ENCODE data around the gene TMPRSS6. TPM values are rescaled to one million over a fixed set of nuclear protein-coding genes. Genes with fewer than 3 reads are reported as not detected.

TMPRSS6 gene
- total and polyA plus RNA-seq, 2 donors (not counting 1 experiment from before 2014, with no cell fraction given): 0.03 TPM; not detected in 1

GRCh38 chr22:37032535-37033460 is 76.7 kb downstream of the TMPRSS6 start:
- Mint-ChIP-seq H3K9me3 (ENCODE audit: insufficient read depth) (no peaks in the 10 kb centered on the region), H3K27ac (no peak overlapping the region), H3K4me3 (no peak overlapping the region), H3K4me1 (no peaks in the 10 kb centered on the region), H3K27me3 (peaks cover 19% of the 10 kb centered on the region)
- no peaks in the 10 kb centered on the region for H3K36me3 ChIP-seq (replicated peaks in 1 of 2; ENCODE audit: control extremely low read depth in 1 of 2, control insufficient read depth in 1 of 2, extremely low read depth in 1 of 2, insufficient read depth in 2 of 2, low read length in 1 of 2)
- no peak overlapping the region for H3K4me3 ChIP-seq (ENCODE audit: control extremely low read depth in 1 of 5, extremely low read depth in 1 of 5, insufficient read depth in 1 of 5, low read depth in 2 of 5, low read length in 4 of 5)
- H3K27ac ChIP-seq (ENCODE audit: low read length in 2 of 2): no peak overlapping the region
- no peak overlapping the region for H3K4me2 ChIP-seq (replicated peaks; ENCODE audit: low read depth, low read length, poor library complexity, severe bottlenecking)
- no peak for TF ChIP-seq EZH2 (IDR thresholded peaks at IDR 0.05; ENCODE audit: borderline replicate concordance, insufficient read depth, low read depth, low read length, poor library complexity, severe bottlenecking)
- no peak for TF ChIP-seq CTCF (IDR thresholded peaks at IDR 0.05)
- H3K4me1 ChIP-seq (ENCODE audit: control insufficient read depth in 2 of 2, insufficient read depth in 2 of 2, low read length in 2 of 2): no peaks in the 10 kb centered on the region
- ATAC-seq (ENCODE audit: low read depth) (no peak), DNase-seq (no peak)
- 90% methylated on average over 17 of the region's 18 CpGs for WGBS (ENCODE audit: insufficient coverage)
- no peaks in the 10 kb centered on the region for H3K79me2 ChIP-seq (ENCODE audit: control insufficient read depth, insufficient read depth, low read length)
- ChIA-PET POLR2A (interaction anchor here (0.6 kb wide), 1 partner anchor 16 kb away, joined by 10 read pairs; no protein-coding TSS in a partner anchor), CTCF (interaction anchor here (1.6 kb wide), 1 partner anchor 11 kb away, joined by 5 read pairs; no protein-coding TSS in a partner anchor)
- no peaks in the 10 kb centered on the region for H3K9me3 ChIP-seq (ENCODE audit: control extremely low read depth in 1 of 3, control insufficient read depth in 2 of 3, insufficient read depth in 1 of 3, low read length in 2 of 3)
- peaks cover 0 to 10% (median 0%) of the 10 kb centered on the region in 4 experiments for H3K27me3 ChIP-seq (replicated peaks in 1 of 4; ENCODE audit: control extremely low read depth in 1 of 4, control insufficient read depth in 3 of 4, insufficient read depth in 4 of 4, low read length in 3 of 4)
- no peaks in the 10 kb centered on the region for H4K20me1 ChIP-seq (ENCODE audit: control insufficient read depth, insufficient read depth, low read length, poor library complexity, severe bottlenecking)
- intact Hi-C loops (cut with micrococcal nuclease): no loop called here
- H3K9ac ChIP-seq (ENCODE audit: low read length): no peak overlapping the region
- no peak overlapping the region for H2AFZ ChIP-seq (ENCODE audit: insufficient read depth, low read depth, low read length, poor library complexity, severe bottlenecking)

- CTCF ChIA-PET: no interaction called here
- Histone ChIP-seq H3K4me2 (replicated peaks; ENCODE audit: low read depth, low read length, poor library complexity, severe bottlenecking) (no peak overlapping the region), H3K4me1 (ENCODE audit: control insufficient read depth in 2 of 2, insufficient read depth in 2 of 2, low read length in 2 of 2) (no peaks in the 10 kb centered on the region), H3K27me3 (replicated peaks in 1 of 4; ENCODE audit: control extremely low read depth in 1 of 4, control insufficient read depth in 3 of 4, insufficient read depth in 4 of 4, low read length in 3 of 4) (peaks cover 0 to 4% (median 0%) of the 10 kb centered on the region in 4 experiments), H2AFZ (ENCODE audit: insufficient read depth, low read depth, low read length, poor library complexity, severe bottlenecking) (no peak overlapping the region), H3K4me3 (ENCODE audit: control extremely low read depth in 1 of 5, extremely low read depth in 1 of 5, insufficient read depth in 1 of 5, low read depth in 2 of 5, low read length in 4 of 5) (no peak overlapping the region), H3K27ac (ENCODE audit: low read length in 2 of 2) (no peak overlapping the region), H3K36me3 (replicated peaks in 1 of 2; ENCODE audit: control extremely low read depth in 1 of 2, control insufficient read depth in 1 of 2, extremely low read depth in 1 of 2, insufficient read depth in 2 of 2, low read length in 1 of 2) (no peaks in the 10 kb centered on the region), H3K9ac (ENCODE audit: low read length) (no peak overlapping the region), H3K79me2 (ENCODE audit: control insufficient read depth, insufficient read depth, low read length) (no peaks in the 10 kb centered on the region), H4K20me1 (ENCODE audit: control insufficient read depth, insufficient read depth, low read length, poor library complexity, severe bottlenecking) (no peaks in the 10 kb centered on the region), H3K9me3 (ENCODE audit: control extremely low read depth in 1 of 3, control insufficient read depth in 2 of 3, insufficient read depth in 1 of 3, low read length in 2 of 3) (no peaks in the 10 kb centered on the region)
- WGBS (ENCODE audit: insufficient coverage): 100% methylated on average over 1 of the region's 2 CpGs
- Mint-ChIP-seq H3K27me3 (peaks cover 13% of the 10 kb centered on the region), H3K4me1 (no peaks in the 10 kb centered on the region), H3K9me3 (ENCODE audit: insufficient read depth) (no peaks in the 10 kb centered on the region), H3K4me3 (no peak overlapping the region), H3K27ac (no peak overlapping the region)
- ATAC-seq (ENCODE audit: low read depth): no peak
- POLR2A ChIA-PET: interaction anchor here (0.6 kb wide), 1 partner anchor 16 kb away, joined by 10 read pairs; no protein-coding TSS in a partner anchor
- DNase-seq: no peak
- TF ChIP-seq CTCF (IDR thresholded peaks at IDR 0.05) (no peak), EZH2 (IDR thresholded peaks at IDR 0.05; ENCODE audit: borderline replicate concordance, insufficient read depth, low read depth, low read length, poor library complexity, severe bottlenecking) (no peak)
- intact Hi-C loops (cut with micrococcal nuclease): no loop called here
Observed at GRCh38 chr22:37032134-37032534, 77.4 kb downstream of the TMPRSS6 start.
